GM18505 (cell line): Measurements from ENCODE around the gene MATCAP1.

Source experiments
- ATAC-seq: cut with Tn5 transposase; IDR thresholded peaks from one replicate; pipeline ENCODE4 v1.9.1; 2021; ENCODE audit not compliant: unreplicated experiment
- POLR2A ChIP-seq: IDR thresholded peaks from 4 replicates; pipeline ENCODE4 v1.6.1; 2011; ENCODE audit warnings: borderline replicate concordance; ENCODE audit not compliant: insufficient read depth, insufficient read length; ENCODE audit errors: extremely low read depth

The MATCAP1 gene

GRCh38 chr16:67157892-67158635 lies 25.7 kb downstream of the MATCAP1 start:
- ATAC-seq = no peak
- TF ChIP-seq POLR2A = no peak

GRCh38 chr16:67157106-67157748 lies 26.5 kb downstream of the MATCAP1 start:
- no peak for ATAC-seq
- no peak for TF ChIP-seq POLR2A

- TF ChIP-seq POLR2A = no peak
- ATAC-seq = no peak
These were observed 27.5 kb downstream of the MATCAP1 start for GRCh38 chr16:67156143-67156844.

- ATAC-seq = peak; percentile 23
- no peak for TF ChIP-seq POLR2A
These were observed 28.2 kb downstream of the MATCAP1 start for GRCh38 chr16:67155295-67156142.

GRCh38 chr16:67154578-67155294 lies 29.0 kb downstream of the MATCAP1 start:
- ATAC-seq = no peak
- no peak for TF ChIP-seq POLR2A

- TF ChIP-seq POLR2A = no peak
- no peak for ATAC-seq
These were observed 32.2 kb downstream of the MATCAP1 start for GRCh38 chr16:67151431-67152097.

- TF ChIP-seq POLR2A = no peak
- no peak for ATAC-seq
These were observed 32.8 kb downstream of the MATCAP1 start, which contains the start of gene B3GNT9 for GRCh38 chr16:67150833-67151396. Gene B3GNT9, minus strand, starts transcription at chr16:67150998. Its CDS starts 513 bp downstream, at chr16:67150485.

GRCh38 chr16:67150047-67150832 lies 33.5 kb downstream of the MATCAP1 start:
- ATAC-seq = no peak
- TF ChIP-seq POLR2A = no peak

- no peak for ATAC-seq
These were observed 34.3 kb downstream of the MATCAP1 start for GRCh38 chr16:67149276-67150046.

GRCh38 chr16:67148656-67149275 lies 35.0 kb downstream of the MATCAP1 start:
- no peak for ATAC-seq
- TF ChIP-seq POLR2A = no peak

More at GRCh38 chr16:67149276-67150046, 34.3 kb downstream of the MATCAP1 start:
- TF ChIP-seq POLR2A = no peak

GRCh38 chr16:67148221-67148620 lies 35.5 kb downstream of the MATCAP1 start:
- ATAC-seq = no peak
- no peak for TF ChIP-seq POLR2A
